Activated CD8-positive, alpha-beta T cell treated with anti-CD3 and anti-CD28 coated beads for 36 hours (primary cell): ENCODE measurements around the gene PDIA5. TPM values are rescaled to one million over a fixed set of nuclear protein-coding genes. Genes with fewer than 3 reads are reported as not detected.

Source experiments
- ATAC-seq: fragments of 200-7000 bp; cut with Tn5 transposase; one replicate; pipeline ENCODE4 v1.10.0; 2021; ENCODE audit warnings: mild to moderate bottlenecking, moderate library complexity
- CTCF ChIA-PET: fragments of 350-600 bp; sonication (Branson Sonifier 250); formaldehyde crosslinking; loops from one replicate; lab custom pipeline; 2021; ENCODE audit warnings: antibody characterized with exemption; lab: Charles Lee
- POLR2A ChIA-PET: fragments of 350-600 bp; sonication (Branson Sonifier 250); formaldehyde crosslinking; loops from one replicate; lab custom pipeline; 2021; ENCODE audit warnings: antibody characterized with exemption; lab: Charles Lee
- DNase-seq: peaks from one replicate; pipeline ENCODE4 v3.0.0-alpha.2; 2020
- H3K27ac Mint-ChIP-seq: one replicate; pipeline ENCODE4 v1.8.0; 2021; ENCODE audit warnings: mild to moderate bottlenecking, mixed read lengths
- H3K27me3 Mint-ChIP-seq: one replicate; pipeline ENCODE4 v1.8.0; 2021; ENCODE audit warnings: mixed read lengths
- H3K36me3 Mint-ChIP-seq: one replicate; pipeline ENCODE4 v1.8.0; 2021; ENCODE audit warnings: low read depth, mixed read lengths
- H3K4me1 Mint-ChIP-seq: one replicate; pipeline ENCODE4 v1.8.0; 2021; ENCODE audit warnings: low read depth, mixed read lengths
- H3K4me3 Mint-ChIP-seq: one replicate; pipeline ENCODE4 v1.8.0; 2021; ENCODE audit warnings: mild to moderate bottlenecking, moderate library complexity, mixed read lengths
- H3K9me3 Mint-ChIP-seq: one replicate; pipeline ENCODE4 v1.8.0; 2021; ENCODE audit warnings: mixed read lengths
- intact Hi-C: fragments of 100-400 bp; cut with micrococcal nuclease; formaldehyde crosslinking; loops from one replicate; pipeline ENCODE4 v1.10.0; 2022
- total RNA-seq, 2 experiments: library from RNA; stranded (reverse); gene quantifications; one replicate each; pipeline ENCODE4 v1.2.3, GENCODE V29; 2021
- TF ChIP-seq, protein P1 (sequence below): fragments of 200-600 bp; IDR thresholded peaks from one replicate; pipeline ENCODE4 v1.8.0; 2022; ENCODE audit warnings: antibody characterized with exemption, mild to moderate bottlenecking

Gene PDIA5
- total RNA-seq, 2 experiments from 2014 or later = 17.9 to 19.0 TPM

- CTCF ChIA-PET = interaction anchor here (1.0 to 1.4 kb wide), 3 partner anchors 9 to 40 kb away, joined by 3 to 5 read pairs (median 4); no protein-coding TSS in a partner anchor
- intact Hi-C loops = no loop called here
- POLR2A ChIA-PET = interaction anchor here (0.5 to 1.9 kb wide), 10 partner anchors 9 to 519 kb away, joined by 3 to 16 read pairs (median 3); no protein-coding TSS in a partner anchor
- H3K27me3 Mint-ChIP-seq = no peaks in the 10 kb centered on the region
- H3K36me3 Mint-ChIP-seq = peaks cover 8% of the 10 kb centered on the region
- DNase-seq = peak; percentile 55
- H3K9me3 Mint-ChIP-seq = no peaks in the 10 kb centered on the region
- TF ChIP-seq, protein P1, sequence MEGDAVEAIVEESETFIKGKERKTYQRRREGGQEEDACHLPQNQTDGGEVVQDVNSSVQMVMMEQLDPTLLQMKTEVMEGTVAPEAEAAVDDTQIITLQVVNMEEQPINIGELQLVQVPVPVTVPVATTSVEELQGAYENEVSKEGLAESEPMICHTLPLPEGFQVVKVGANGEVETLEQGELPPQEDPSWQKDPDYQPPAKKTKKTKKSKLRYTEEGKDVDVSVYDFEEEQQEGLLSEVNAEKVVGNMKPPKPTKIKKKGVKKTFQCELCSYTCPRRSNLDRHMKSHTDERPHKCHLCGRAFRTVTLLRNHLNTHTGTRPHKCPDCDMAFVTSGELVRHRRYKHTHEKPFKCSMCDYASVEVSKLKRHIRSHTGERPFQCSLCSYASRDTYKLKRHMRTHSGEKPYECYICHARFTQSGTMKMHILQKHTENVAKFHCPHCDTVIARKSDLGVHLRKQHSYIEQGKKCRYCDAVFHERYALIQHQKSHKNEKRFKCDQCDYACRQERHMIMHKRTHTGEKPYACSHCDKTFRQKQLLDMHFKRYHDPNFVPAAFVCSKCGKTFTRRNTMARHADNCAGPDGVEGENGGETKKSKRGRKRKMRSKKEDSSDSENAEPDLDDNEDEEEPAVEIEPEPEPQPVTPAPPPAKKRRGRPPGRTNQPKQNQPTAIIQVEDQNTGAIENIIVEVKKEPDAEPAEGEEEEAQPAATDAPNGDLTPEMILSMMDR = no peak
- H3K4me3 Mint-ChIP-seq = peak overlapping the region; percentile 81
- peak overlapping the region; percentile 26 for H3K27ac Mint-ChIP-seq
- H3K4me1 Mint-ChIP-seq = peaks cover 38% of the 10 kb centered on the region
- ATAC-seq = peak; percentile 42
These were observed 1.1 kb downstream of the PDIA5 start for GRCh38 chr3:123067689-123068600.

GRCh38 chr3:123068601-123069381 is 2.0 kb downstream of the PDIA5 start:
- Mint-ChIP-seq H3K4me1 (peaks cover 38% of the 10 kb centered on the region), H3K27me3 (no peaks in the 10 kb centered on the region), H3K4me3 (peak overlapping the region; percentile 81), H3K9me3 (no peaks in the 10 kb centered on the region), H3K27ac (no peak overlapping the region), H3K36me3 (peaks cover 8% of the 10 kb centered on the region)
- POLR2A ChIA-PET = interaction anchor here (1.4 kb wide), 1 partner anchor 10 kb away, joined by 6 read pairs; no protein-coding TSS in a partner anchor
- ATAC-seq = no peak
- TF ChIP-seq, protein P1 = no peak
- DNase-seq = no peak
- intact Hi-C loops = no loop called here
- CTCF ChIA-PET = no interaction called here

DNA sequence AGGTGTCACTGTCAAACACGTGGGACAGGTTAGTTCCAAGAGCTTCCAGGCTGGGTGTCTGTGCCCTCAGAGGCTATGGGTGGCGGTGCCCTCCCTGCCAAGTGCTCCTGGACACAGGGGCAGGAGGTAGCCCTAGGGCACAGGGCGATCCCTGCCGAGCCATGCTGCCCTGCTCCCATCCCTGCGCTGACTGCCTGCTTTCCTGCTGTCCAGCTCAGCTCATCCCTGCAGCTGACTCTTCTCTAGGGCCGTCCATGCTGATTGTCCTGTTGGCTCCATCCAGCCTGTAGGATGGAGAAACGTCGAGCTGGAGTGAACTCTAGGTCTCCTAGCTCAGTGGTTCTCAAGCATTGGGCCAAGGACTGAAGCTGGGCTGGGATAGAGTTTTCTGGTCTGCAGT is 3.7 kb downstream of the PDIA5 start:
- POLR2A ChIA-PET = no interaction called here
- DNase-seq (no peak), ATAC-seq (no peak)
- TF ChIP-seq, protein P1 = no peak
- no peak overlapping the region for H3K4me3 Mint-ChIP-seq
- intact Hi-C loops = no loop called here
- H3K4me1 Mint-ChIP-seq = peaks cover 33% of the 10 kb centered on the region
- no peaks in the 10 kb centered on the region for H3K27me3 Mint-ChIP-seq
- CTCF ChIA-PET = interaction anchor here (0.9 kb wide), 1 partner anchor 9 kb away, joined by 3 read pairs; no protein-coding TSS in a partner anchor
- H3K9me3 Mint-ChIP-seq = no peaks in the 10 kb centered on the region
- H3K27ac Mint-ChIP-seq = no peak overlapping the region
- H3K36me3 Mint-ChIP-seq = peaks cover 8% of the 10 kb centered on the region

DNA sequence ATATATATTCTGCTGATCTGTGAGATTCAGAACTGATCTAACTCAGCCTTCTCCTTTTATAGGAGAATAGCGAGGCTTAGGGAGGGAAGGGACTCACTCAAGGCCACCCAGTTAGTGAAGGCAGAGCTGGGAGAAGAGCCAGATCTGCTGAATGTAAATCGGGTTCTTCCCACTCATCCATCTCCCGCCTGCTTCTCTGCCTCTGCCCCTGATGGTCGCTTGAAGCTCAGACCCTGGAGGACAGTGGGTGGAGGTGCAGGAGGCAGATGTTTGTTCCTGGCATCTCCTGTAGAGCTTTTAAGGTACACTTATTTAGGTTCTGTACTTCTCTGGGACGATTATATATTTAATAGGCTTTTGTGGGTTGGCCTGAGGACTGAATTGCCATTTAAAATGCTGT is 4.3 kb downstream of the PDIA5 start:
- no peaks in the 10 kb centered on the region for H3K9me3 Mint-ChIP-seq
- no peak overlapping the region for H3K4me3 Mint-ChIP-seq
- CTCF ChIA-PET = interaction anchor here (0.7 to 0.9 kb wide), 2 partner anchors 8 to 129 kb away, joined by 3 read pairs; no protein-coding TSS in a partner anchor
- peaks cover 8% of the 10 kb centered on the region for H3K36me3 Mint-ChIP-seq
- H3K4me1 Mint-ChIP-seq = peaks cover 33% of the 10 kb centered on the region
- TF ChIP-seq, protein P1 = no peak
- DNase-seq = no peak
- ATAC-seq = no peak
- POLR2A ChIA-PET = no interaction called here
- no peaks in the 10 kb centered on the region for H3K27me3 Mint-ChIP-seq
- intact Hi-C loops = no loop called here
- H3K27ac Mint-ChIP-seq = no peak overlapping the region
